ENCODE measurements around the gene LHFPL6.

Gene LHFPL6

DNA sequence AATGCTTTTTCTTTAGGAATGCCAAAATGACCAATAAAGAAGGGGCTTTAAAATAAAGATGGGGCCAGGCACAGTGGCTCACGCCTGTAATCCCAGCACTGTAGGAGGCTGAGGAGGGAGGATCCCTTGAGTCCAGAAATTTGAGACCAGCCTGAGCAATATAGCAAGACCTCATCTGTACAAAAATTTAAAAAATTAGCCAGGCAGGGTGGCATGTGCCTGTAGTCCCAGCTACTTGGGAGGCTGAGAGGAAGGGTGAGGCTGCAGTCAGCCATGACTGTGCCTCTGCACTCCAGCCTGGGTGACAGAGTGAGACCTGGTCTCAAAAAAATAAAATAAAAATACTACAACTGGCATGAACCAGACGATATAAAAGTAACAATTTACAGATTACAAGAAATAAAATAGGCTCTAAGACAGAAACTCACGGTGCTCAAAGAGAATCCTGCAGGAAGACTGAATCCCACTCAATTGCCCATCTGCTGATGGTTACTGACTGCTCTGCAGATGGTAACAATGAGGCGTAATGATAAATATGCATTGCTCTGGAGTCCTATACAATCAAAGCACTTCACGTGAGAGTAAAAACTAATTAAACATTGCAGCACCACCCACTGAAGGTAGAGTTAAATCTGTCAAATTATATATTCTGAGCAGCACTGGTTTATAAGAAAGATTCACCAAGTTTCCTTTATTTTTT is 93.2 kb downstream of the LHFPL6 start:
- no peak for DNase-seq

DNA sequence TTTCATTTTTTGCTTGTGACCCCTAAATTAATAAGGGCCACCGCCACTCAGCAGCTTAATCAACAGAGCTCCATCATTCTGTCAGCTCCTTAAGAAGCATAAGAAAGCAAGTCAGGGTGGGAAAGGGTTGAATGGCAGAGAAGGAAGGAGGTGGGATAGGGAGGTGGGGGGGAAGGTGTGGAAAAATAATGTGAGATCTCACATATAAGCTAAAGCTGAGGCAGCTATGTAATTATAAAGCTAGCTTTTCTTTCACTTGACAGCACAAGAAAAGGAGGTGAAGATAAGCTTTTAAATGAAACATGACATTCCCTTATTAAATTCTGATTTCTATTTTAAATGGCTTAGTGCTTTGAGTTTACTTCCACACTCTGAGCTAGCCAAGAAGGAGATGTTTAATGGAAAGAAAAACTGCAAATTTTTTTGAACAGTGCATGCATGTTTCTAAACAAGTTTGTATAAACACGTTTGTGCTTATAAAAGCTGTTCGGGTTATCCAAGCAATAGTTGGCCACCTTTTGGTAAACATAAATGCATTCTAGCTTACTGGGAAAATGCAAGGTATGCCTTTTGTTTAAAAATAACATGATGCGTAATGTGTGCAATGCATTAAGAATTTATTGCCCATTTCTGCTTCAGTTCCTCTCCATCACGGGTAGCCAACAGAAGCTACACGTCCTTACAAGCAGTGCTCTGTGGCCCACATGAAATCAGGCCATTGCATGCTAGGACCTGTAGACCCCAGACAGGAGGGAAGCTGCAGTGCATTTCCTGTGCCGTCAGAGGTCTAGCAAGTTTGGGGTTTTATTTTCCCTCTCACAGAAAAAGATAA is 96.2 kb downstream of the LHFPL6 start:
- DNase-seq, result no peak

DNA sequence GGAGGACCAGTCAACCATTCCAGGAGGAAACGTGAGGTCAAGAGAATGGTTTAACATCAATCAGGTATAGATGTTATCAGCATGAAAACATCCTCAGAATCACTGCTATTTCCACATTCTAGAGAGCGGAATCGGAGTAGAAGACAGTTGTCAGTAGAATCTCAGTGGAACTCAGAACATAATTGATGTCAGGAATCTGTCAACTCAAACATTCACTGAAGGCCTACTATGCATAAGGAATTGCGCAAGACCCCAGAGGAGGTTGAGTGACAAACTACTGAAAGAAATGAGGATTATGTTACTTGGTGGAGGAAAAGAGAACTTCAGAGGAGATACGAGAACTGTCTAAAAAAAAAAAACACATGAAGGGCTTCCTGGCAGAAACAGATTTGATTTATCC is 97.8 kb downstream of the LHFPL6 start:
- DNase-seq, result no peak

DNA sequence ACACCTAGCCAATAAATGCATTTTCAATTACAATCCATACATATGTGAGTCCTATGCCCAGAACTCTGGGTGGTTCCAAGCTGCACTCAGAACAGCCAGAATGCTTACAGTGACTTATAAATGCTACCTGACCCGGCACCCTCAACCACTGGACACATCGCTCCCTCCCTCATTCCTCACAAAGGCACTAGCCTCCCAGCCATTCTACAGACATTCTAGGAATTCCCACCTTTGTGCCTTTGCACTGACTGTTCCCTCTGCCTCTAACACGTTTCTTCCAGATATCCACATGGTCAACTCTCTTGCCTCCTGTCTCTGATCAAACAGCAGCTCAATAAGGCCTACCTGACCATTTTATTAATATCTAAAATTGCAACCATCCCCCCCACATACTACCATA is 99.9 kb downstream of the LHFPL6 start:
- DNase-seq, result no peak

DNA sequence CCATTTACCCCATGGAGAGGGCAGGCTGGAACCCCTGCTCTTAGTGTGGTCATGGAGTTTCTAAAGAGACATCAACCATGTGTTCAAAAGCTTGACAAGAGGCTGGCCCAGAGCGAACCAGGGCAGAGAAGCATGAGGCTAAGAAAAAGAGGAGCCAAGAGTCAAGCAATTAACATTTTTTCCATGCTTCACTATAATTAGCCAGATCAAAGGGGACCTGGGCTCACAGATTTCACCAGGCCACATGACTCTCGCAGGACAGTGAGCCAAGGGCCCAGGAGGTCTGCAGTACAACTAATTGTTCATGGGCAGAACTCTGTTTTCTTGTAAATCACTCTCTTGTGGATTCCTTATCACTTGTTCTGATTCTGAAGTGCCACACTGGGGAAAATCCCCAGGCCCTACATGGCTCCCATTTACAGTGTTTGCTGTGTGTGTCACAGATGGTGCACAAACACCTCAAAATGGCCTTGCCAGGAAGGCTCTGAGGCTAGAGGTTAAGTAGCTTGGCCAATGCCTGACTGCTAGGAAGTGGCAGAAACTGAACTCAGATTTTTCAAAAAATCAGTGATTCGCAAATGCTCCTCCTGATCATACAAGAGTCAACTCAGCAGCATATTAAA is 101.2 kb downstream of the LHFPL6 start:
- DNase-seq, result no peak

DNA sequence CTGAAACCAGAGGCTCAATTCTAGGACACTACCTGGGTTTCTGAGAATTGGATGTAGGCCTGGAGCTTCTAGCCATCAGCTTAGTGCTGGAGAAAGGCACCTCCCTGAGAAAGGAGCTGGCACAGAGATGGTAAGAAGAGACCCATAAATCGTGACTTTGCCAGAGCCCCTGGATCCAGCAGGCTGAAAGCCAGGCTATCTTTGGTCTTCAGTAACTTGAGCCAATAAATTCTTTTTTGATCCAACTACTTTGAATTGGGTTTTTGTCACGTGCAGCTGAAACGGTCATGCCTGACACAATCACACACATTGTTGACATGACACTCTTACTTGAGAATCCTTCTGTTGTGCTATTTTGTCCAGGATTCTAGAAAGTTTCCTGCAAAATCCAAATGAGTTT is 103.4 kb downstream of the LHFPL6 start:
- no peak for DNase-seq

DNA sequence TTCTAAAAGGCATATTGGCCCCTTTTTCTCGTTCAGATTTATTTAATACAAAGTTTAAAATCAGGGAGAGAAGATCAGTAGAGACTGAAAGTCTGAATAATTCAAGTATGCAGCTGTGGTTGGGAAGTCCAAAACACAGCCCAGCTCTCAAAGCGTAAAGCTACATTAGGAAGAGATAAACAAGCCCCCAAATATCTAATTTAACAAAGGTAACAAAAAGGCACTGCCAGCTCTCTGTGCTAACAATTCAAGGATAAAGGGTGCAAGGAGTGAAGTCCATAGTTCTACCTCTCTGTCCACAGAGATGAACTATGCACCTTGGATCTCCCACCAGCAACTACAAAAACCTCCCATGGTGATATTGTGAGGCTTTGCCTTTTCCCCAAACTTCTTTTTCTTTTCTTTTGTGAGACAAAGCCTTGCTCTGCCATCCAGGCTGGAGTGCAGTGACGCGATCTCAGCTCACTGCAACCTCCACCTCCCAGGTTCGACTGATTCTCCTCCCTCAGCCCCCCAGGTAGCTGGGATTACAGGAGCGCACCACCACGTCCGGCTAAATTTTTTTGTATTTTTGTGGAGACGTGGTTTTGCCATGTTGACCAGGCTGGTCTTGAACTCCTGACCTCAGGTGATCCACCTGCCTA is 104.4 kb downstream of the LHFPL6 start:
- DNase-seq, result no peak

DNA sequence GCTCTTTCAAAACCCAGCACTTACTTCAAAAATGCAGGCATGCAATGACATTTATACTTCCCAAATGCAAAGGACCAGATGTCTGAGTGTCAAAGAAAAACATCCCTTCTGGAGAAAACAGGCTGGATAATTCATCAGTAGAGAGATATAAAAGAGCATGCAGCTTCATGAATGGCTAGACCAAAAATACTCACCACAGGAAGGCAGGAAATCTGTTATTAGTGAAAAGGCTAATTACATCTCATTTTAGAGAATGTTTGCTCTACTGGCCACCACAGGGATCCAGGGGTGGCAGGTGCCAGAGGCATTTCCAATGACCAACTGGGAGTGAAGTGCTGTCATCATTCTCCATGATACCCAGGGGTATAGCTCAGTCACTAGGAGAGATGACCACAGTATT is 106.5 kb downstream of the LHFPL6 start:
- DNase-seq, result no peak

DNA sequence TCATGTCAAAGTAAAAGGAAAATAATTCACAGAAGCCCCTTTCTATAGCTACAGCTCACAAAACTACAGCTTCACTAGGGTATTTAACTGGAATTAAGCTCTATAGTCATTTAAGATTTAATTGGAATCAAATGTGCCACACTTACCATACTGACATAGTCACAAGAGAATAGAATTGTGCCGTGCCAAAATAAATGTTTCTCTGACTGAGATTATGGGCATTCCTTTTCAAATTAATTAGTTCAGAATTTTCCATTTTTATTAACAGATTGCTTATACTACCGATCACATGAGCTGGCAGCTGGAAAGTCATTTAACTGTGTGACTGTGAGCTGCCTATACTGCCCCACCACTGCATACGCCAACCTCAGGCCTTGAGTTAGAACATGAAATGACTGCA is 108.4 kb downstream of the LHFPL6 start:
- DNase-seq, result no peak

DNA sequence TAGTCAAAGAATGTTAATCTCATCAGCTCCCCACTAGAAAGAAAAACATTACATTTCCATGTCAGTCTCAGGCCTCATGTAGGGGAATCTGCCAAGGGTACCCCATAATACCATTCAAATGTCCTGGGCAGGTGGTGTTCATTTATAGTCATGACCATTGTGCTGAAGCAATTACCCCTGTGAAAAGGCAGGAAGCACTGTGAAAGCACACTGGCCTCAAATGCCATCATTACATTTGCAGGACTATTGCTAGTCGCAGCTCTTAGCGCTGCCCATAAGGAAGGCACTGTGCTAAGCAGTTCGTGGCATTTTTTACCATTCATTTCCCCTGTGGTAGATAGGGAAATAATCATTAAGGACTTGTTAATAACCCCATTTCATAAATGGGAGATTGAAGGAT is 109.0 kb downstream of the LHFPL6 start:
- no peak for DNase-seq

DNA sequence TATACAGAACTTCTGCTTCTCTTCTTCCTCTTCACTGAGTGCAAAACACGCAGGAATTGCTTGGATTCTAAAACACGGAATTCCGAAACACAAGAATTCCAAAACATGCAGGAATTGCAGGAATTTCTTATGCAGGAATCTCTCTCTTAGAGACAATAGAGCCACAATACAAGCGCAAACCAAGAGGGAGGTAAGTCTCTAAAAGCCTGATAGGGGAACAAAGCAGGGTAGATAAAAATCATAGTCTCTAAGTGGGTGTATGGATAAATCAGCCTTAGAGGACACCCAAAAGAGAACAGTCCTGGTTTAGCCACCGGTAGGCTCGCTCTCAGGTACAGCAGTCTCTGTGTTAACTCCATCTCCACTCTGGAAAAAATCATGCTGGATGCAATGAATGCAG is 112.9 kb downstream of the LHFPL6 start:
- no peak for DNase-seq

DNA sequence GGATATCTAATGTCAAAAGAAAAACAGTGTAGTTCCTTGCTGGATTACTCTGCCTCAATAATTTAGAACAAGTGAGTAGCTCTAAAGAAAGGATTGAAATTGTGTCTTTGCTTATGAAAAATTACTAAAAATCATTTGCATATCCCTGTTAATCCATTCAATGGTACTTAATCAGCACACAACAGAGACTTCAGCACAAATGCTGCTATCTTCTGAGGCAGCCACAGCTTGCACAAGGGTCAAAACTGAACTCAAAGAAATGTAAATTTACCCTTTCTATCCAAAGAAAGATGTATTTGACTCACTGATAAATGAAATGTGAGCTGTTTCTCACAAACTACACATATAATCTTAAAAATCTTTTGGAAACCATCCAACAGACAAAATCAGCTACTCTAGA is 116.2 kb downstream of the LHFPL6 start:
- DNase-seq, result no peak

DNA sequence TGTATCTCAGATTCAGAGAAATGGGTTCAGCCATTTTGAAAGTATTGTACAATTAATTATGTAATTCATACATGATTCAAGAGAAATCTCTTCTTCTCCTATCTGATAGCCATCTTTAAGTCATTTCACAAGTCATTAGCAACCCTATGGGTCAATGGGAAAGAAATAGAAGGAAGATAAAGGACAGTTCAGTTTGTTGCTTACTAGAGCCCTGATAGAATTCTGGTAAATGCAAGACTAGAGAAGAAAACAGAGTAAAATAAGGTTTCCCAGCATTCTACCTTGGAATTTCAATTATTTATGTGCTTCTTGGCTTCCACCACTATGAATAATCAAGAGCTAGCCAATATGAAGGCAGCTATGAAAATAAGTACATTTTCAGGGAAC is 117.7 kb downstream of the LHFPL6 start:
- no peak for DNase-seq

DNA sequence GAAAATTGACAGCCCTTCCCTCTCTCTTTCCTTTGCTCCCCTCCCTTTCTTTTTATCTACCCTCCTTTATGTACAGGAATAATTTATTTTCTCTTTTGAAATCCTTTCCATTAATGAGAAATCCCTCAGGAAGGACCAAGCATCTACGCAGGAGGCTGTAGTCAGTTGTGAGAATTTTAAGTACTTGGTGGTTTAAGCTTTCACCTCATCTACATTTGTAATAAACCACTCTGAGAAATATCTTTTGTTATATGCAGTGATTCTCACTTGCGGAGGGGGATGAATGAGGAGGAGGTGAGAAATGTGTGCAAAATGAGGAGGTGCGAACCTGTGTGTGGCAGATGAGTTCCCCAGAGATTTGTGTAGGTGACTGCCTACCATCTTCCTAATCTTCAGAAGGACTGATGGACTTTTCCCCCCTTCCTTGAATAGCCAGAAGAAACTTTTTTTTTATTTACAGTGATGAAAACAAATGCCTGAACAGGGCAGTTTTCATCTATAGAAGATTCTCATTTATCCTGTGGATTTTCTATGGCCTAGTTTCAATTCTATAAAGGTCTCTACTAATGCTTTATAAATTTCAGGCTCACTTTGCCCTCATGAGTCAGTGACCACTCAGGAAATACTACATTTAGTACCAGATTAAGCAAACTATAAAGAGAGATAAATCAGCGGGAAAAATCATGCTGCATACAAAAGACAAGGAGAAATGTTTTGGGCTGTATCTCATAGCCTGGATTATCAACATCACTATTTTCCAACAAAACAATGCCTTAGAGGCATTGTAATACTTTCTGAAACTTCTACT is 118.3 kb downstream of the LHFPL6 start:
- DNase-seq, result no peak

DNA sequence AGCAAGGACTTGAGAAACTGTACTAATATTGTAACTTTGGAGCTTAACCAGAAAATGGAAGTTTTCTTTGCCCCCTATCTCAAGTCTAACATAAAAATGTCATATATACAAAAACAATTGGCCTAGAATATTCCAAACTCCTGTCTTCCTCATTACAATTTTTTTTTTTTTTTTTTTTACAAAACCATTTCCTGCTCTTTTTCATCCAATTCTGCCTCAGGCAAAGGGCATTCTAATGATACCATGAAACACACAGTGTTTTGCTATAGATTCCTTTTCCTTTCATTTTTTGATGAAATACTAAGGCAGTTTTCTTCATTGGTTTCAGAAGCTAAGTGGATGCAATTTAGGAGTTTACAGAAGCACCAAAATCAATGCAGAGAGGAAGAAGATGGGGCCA is 119.7 kb downstream of the LHFPL6 start:
- no peak for DNase-seq

DNA sequence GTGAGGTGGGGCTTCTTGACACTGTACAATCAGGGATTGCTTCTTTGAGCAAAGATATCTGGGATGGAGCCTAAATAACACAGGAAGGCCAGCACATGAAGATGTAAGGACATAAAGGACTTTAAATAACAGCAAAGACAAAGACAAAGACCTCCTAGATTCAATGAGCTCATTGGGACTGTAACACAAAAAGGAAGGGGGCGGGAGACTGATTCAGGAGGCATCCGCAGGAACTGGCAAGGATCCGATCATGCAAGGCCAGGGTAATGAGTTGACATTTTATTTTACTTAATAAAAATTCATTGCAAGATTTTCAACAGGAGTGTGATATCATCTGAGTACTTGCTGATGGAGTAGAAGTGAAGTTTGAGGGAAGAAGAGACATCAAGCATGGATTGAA is 121.5 kb downstream of the LHFPL6 start:
- DNase-seq, result no peak

DNA sequence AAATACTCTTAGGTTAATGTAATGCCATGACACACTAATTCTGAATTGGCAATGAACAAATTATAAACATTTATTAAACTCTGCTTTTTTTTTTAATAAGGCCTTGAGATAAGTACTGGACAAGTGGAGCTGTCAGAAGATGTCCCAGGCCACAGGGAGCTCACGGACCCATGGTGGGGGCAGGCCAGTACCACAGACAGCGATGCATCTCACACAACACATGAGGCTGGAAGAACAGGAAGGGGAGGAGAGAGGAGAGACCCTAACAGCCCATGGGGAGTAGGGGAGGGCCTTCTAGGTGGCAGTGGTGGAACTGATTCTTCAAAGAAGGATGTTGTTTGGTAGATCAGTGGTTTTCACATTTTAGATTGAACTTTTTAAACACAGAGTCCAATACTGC is 128.4 kb downstream of the LHFPL6 start:
- DNase-seq, result no peak

DNA sequence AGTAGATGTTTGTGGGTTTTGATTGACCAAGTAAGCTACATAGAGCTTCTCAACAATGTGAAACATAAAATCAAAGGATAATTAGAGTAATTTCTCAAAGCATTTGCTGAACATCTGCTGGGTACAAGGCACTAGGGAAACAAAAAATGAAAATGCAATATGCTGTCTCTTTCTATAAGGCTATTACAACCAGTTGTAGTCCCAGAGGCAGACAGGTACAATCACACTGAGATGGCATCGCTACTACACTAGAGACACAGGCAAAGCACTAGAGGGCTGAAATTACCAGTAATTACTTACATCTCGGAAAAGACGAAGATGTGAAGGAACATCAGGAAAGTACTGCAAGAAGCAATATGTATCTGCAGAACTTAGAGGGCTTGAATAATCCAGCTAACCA is 133.3 kb downstream of the LHFPL6 start:
- no peak for DNase-seq

DNA sequence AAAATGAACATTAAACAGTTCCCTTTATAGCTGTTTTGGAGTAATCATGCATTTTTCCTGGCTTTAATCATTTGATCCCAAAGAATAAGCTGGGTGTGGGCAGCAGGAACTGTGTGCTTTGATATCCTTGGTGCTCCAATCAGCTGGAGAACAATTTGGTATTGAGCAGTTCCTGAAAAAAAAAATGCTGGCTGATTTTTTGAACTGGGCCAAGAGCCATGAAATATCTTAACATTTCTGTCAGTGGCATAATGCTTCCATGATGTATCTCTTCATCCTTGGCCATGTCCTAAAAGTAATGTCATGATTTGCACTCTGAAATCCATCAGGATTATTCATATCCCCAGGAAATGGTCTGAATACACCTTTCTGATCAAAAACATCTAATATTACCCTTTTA is 134.7 kb downstream of the LHFPL6 start:
- DNase-seq, result no peak

DNA sequence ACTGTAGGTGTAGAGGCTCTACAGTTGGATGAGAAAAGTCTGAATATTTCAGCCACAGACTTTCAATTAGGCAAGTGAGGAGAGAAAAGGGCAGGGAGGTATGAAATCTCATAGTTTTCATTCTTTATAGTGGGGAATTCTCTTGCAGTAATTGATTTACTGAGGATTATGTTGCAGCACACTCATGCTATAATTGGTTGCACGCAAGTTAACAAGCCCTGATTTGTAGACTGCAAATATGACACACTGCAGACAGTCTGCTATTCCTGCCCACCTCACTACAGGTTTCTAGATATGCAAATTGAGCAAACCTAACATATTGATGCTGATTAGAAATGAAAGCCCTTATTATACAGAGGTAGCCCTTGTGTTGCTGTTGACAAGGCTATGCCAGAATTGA is 139.4 kb downstream of the LHFPL6 start:
- DNase-seq, result no peak

DNA sequence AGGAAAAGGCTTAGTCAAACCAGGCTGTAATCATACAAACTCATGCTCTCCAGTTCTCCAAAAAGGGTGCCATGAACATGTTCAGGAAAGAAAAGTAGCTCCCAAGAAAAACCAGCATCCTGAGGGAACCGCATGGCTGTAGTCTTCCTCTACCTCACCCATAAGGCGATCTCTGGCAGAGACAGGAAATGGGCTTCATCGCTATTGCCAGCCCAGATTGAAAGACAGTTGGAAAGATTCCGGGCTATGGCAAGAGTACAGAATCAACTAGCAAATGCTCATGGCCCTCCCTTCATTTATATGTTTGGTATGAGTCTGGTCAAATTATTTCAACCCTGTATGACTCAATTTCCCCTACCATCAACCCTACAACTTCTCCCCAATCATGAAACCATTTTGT is 140.1 kb downstream of the LHFPL6 start:
- DNase-seq, result no peak

DNA sequence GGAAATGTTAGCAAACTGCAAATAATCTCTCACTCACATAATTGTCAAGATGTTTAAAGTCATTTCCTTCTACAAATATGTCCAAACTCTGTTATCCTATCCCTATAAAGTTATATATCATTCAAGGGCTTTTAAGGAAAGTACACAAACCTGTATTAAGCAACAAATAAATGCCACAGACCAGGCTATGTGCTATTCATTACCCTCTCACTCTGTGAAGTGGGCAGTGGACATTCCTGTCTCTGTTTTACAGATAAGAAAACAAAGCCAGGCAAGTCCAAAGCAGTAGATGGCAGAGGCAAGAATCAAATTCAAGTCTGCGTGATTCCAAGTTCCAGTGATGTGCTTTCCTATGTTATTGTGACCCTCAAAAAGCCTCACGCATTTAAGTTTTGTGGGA is 140.6 kb downstream of the LHFPL6 start:
- no peak for DNase-seq
